Right lobe of liver (tissue), 4 donors: ENCODE data around the gene APAF1.

ENCODE experiments used
- CTCF ChIP-seq, 4 donors: fragments of 200-600 bp in 3 of 4; fragments of 450-650 bp in 1 of 4; IDR thresholded peaks; one replicate each; pipeline versions ENCODE4 v1.5.1 to v1.8.0; 2016 to 2022; ENCODE audit warnings: antibody characterized with exemption in 4 of 4, mild to moderate bottlenecking in 2 of 4
- POLR2A ChIP-seq: fragments of 450-650 bp; IDR thresholded peaks from one replicate; pipeline ENCODE4 v1.6.1; 2017; ENCODE audit warnings: antibody characterized with exemption, mild to moderate bottlenecking
- donor health status: DM: no; HTN: no; CAD: no.
- donor health status: DM: no; HTN: no; CAD: no.
- donor health status: DM: no; HTN: yes; CAD: no.

- TF ChIP-seq CTCF (IDR thresholded peaks at IDR 0.05) (no peak), POLR2A (no peak)
Observed at GRCh38 chr12:98686603-98687002, 41.5 kb downstream of the APAF1 start.
